Measurements from ENCODE around the gene NOL4L. TPM values are rescaled to one million over a fixed set of nuclear protein-coding genes. Genes with fewer than 3 reads are reported as not detected.

The NOL4L gene
- total RNA-seq, 1 experiment from 2014 or later = 31.7 TPM

- H3K18ac ChIP-seq (ENCODE audit: insufficient read length, low read depth, low read length) = no peak overlapping the region
- no peak for DNase-seq
- H3K23me2 ChIP-seq (ENCODE audit: insufficient read length, low read depth, low read length, poor library complexity, severe bottlenecking) = no peaks in the 10 kb centered on the region
- H4K8ac ChIP-seq (replicated peaks; ENCODE audit: insufficient read length, low read depth, low read length) = no peak overlapping the region
- H3K79me2 ChIP-seq (ENCODE audit: insufficient read depth, low read length) = no peaks in the 10 kb centered on the region
- no peak overlapping the region for H3K9ac ChIP-seq (ENCODE audit: extremely low read depth, insufficient read length, low read length)
- H3K4me2 ChIP-seq (ENCODE audit: insufficient read depth, insufficient read length, low read length) = no peak overlapping the region
- H2AFZ ChIP-seq (ENCODE audit: low read length) = no peak overlapping the region
- no peaks in the 10 kb centered on the region for H3K79me1 ChIP-seq (ENCODE audit: insufficient read depth, low read depth, low read length, poor library complexity, severe bottlenecking)
- no peak overlapping the region for H2BK5ac ChIP-seq (ENCODE audit: insufficient read length, low read length)
- TF ChIP-seq, protein P1, sequence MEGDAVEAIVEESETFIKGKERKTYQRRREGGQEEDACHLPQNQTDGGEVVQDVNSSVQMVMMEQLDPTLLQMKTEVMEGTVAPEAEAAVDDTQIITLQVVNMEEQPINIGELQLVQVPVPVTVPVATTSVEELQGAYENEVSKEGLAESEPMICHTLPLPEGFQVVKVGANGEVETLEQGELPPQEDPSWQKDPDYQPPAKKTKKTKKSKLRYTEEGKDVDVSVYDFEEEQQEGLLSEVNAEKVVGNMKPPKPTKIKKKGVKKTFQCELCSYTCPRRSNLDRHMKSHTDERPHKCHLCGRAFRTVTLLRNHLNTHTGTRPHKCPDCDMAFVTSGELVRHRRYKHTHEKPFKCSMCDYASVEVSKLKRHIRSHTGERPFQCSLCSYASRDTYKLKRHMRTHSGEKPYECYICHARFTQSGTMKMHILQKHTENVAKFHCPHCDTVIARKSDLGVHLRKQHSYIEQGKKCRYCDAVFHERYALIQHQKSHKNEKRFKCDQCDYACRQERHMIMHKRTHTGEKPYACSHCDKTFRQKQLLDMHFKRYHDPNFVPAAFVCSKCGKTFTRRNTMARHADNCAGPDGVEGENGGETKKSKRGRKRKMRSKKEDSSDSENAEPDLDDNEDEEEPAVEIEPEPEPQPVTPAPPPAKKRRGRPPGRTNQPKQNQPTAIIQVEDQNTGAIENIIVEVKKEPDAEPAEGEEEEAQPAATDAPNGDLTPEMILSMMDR (conservative IDR thresholded peaks at IDR 0.05) = no peak
- Mint-ChIP-seq H3K27me3 (ENCODE audit: low read depth) (peaks cover 32% of the 10 kb centered on the region), H3K4me3 (peak overlapping the region in 1 of 2 experiments; percentile 55; a peak in 3 of 5 replicates), H3K9me3 (no peaks in the 10 kb centered on the region; a peak in 1 of 5 replicates), H3K36me3 (ENCODE audit: insufficient read depth in 1 of 3, low read depth in 3 of 3) (peaks cover 0 to 2% (median 0%) of the 10 kb centered on the region in 3 experiments; a peak in 1 of 7 replicates), H3K4me1 (peaks cover 36 to 44% of the 10 kb centered on the region in 2 experiments), H3K27ac (peak overlapping the region in 2 of 3 experiments; percentile 9 to 85; a peak in 3 of 7 replicates)
- WGBS (ENCODE audit: extremely low coverage, insufficient read length, low lambda C conversion rate) = no CpG with 5 or more reads among the region's 5 CpGs
- no peak overlapping the region for H3K4ac ChIP-seq (ENCODE audit: low read depth, low read length)
- no peaks in the 10 kb centered on the region for H3K4me1 ChIP-seq (ENCODE audit: insufficient read depth, low read length)
- H3K27ac ChIP-seq (ENCODE audit: insufficient read length, low read depth, low read length) = no peak overlapping the region
- no peak overlapping the region for H2BK120ac ChIP-seq (ENCODE audit: low read depth, low read length, poor library complexity, severe bottlenecking)
- no peak overlapping the region for H2AK5ac ChIP-seq (ENCODE audit: insufficient read length, low read length)
- H3T11ph ChIP-seq (ENCODE audit: low read length) = no peak overlapping the region
- no peak overlapping the region for H2BK15ac ChIP-seq (ENCODE audit: low read depth, low read length)
- H3K56ac ChIP-seq (ENCODE audit: insufficient read length, low read depth, low read length) = no peak overlapping the region
- no peak overlapping the region for H3K14ac ChIP-seq (ENCODE audit: insufficient read depth, low read length)
- no peak overlapping the region for H4K91ac ChIP-seq (ENCODE audit: insufficient read length, low read depth, low read length)
- no peaks in the 10 kb centered on the region for H3K27me3 ChIP-seq (ENCODE audit: insufficient read depth, low read length)
- no peaks in the 10 kb centered on the region for H3K9me3 ChIP-seq (ENCODE audit: control insufficient read depth, low read depth, low read length)
- no peak overlapping the region for H2BK12ac ChIP-seq (ENCODE audit: insufficient read length, low read depth, low read length)
- H2BK20ac ChIP-seq (ENCODE audit: low read depth, low read length, poor library complexity, severe bottlenecking) = no peak overlapping the region
- H4K5ac ChIP-seq (ENCODE audit: insufficient read length, low read depth, low read length) = no peak overlapping the region
- no peak overlapping the region for H3K23ac ChIP-seq (ENCODE audit: insufficient read length, low read depth, low read length)
- peaks cover 2% of the 10 kb centered on the region for H4K20me1 ChIP-seq (ENCODE audit: control insufficient read depth, insufficient read depth, insufficient read length)
These were observed 22.6 kb downstream of the NOL4L start for GRCh38 chr20:32562495-32562911.
